NK-92 (cell line): Measurements from ENCODE around the gene ZNF281.

Experiments used
- DNase-seq: peaks from one replicate; lab custom pipeline; 2025; ENCODE audit not compliant: unreplicated experiment; lab: John Stamatoyannopoulos, UW

ZNF281 gene

DNA sequence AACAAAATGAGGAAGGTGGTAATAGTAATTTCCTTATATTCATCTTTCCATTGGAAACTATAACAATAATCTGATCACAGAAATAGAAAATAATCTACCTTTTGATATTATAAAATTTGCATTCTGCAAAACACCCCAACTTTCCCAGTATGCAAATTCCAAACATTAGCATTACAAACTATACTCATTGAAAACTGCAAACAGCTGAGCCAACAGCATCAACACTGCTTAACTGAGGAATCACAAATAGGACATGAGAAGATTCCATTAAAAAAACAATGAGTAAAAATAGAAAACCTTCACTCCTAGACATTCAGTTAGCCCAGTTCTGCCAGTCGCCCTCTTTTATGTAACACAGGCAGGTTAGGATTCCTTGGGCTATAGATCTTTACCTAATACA, 18.1 kb downstream of the ZNF281 start:
- no peak for DNase-seq

DNA sequence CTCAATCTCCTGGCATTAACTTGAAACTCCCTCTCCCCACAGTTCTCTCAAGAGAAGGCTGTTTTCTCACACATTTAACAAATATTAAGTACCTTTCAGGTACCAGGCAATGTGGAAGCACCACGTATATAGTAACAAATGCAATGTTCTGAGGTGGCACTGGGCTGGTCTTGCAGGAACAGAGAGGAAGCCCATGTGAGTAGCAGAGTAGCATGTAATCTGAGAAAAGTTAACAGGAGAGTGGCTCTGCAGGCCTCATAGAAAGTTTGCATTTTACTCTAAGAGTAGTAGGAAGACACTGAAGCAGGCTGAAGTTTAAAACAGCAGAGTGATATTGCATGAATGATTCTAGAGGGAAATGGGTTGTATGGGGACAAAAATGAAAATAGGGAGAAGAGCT, 21.0 kb downstream of the ZNF281 start:
- DNase-seq: no peak

DNA sequence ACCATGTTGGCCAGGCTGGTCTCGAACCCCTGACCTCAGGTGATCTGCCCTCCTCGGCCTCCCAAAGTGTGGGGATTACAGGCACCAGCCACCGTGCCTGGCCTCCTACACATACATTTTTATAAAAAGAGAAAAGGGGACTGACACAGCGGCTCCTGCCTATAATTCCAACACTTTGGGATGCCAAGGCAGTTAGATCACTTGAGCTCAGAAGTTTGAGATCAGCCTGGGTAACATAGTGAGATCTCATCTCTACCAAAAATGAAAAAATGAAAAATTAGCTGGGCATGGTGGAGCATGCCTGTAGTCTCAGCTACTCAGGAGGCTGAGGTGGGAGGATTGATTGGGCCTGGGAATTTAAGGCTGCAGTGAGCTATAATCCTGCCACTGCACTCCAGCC, 23.4 kb downstream of the ZNF281 start:
- no peak for DNase-seq

DNA sequence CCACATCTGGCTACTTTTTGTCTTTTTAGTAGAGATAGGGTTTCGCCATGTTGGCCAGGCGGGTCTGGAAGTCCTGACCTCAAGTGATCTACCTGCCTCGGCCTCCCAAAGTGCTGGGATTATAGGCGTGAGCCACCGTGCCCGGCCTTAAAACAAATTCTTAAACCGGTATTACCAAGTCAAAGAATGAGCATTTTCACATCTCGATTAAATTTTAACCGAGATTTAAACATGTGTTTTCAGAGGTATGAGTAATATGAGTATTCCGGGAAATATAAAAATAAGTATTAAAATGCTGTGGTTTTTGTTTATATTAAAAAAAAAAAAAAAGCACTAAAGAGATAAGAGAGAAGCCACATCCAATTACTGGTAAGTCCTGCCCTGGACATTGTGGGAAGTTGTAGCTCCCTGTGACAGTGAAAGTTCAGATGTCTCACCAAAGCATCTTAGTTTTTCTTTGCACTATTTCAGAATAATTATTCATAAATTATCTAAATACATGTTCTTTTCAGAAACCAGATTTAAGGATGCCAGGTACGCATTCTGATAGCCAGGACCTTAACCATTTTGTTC, 24.9 kb downstream of the ZNF281 start:
- no peak for DNase-seq

DNA sequence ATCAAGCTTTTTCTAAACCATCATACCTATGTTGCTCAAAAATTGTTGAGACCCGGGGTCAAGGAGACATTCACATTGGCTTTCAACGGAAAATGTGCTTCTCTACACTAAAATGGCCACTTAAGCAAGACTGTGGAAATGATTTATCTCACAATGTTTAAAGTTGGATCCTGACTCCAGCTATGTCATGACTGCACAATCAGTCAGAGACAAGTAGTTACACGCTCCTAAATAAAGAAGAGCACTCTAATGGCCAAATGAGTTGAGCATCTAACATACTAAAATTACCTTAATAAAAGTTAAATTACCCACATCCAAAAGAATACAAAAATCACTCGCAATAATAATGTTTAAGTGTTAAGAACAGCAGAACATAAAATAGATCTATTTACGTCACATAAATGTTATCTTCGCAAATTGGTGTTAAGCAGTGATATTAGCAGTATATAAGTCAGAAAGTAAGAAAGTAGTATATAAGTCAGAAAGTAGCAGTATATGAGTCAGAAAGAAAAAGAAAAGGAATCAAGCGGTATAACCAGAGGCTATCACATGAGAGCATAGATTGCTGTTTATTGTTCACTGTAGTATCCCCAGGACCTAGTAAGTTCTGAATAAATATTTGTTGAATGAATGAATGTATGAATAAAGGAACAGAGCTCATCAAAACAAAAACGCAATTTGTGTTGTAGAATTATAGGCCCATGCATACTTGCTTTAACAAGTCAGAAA, 28.4 kb downstream of the ZNF281 start:
- DNase-seq: no peak

DNA sequence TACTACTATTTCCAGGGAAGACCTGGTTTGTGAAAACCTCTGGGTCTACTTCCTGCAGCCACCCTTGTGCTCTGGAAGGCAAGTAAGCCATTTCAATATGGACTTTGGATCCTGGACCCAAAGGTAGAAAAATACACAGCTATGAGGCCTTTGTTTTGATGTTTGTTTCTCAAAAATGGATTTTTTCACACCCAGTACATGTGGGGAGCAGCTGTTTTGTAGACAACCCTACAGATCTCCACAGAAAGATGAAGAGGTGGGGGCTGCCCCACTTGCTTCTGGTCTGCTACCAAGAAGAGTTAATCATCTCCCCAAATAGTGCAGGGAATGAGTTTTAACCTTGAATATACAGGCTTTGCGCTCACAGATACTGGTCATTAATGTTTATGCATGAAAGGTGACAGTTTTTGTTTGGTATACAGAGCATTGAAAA, 29.2 kb downstream of the ZNF281 start:
- no peak for DNase-seq

DNA sequence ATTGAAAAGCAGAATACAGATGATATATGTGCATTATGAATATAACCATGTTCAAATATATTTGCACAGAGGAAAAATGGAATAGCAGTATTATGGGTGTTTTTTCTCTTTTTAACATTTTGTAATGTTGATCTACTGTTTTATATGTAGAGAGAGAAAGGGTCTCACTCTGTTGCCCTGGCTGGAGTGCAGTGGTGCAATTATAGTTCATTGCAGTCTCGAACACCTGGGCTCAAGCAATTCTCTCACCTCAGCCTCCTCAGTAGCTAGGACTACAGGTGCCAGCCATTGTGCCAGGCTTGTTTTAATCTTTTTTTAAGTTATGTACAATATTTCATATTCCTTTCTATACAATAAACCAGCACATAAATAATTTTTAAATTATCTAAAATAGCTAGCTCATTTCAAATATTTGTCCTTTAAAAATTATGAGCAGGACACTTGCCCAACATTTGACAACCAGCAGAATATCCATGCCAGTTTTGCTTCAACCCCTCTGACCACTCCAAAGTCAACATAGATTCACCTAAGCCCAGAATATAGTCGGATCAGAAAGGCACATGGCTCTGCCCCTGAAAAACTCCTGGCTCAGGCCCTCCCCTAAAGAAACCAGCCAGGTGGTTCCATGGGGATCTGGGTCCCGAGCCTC, 29.8 kb downstream of the ZNF281 start:
- no peak for DNase-seq

DNA sequence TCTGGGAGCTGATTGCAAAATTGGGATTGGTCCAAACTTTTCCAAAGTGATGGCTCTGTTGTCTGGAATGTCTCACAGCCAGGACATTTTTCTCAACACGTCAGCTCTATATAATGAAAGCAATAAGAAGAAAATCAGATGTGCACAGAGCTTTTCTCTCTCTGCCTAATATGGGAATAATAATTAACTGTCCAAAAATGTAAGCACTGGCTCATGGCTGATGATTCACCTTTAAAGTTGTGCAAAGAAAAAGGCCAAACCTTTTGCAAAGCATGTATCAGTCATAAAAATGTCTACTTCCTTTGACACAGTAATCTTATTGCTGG, 30.4 kb downstream of the ZNF281 start:
- no peak for DNase-seq

DNA sequence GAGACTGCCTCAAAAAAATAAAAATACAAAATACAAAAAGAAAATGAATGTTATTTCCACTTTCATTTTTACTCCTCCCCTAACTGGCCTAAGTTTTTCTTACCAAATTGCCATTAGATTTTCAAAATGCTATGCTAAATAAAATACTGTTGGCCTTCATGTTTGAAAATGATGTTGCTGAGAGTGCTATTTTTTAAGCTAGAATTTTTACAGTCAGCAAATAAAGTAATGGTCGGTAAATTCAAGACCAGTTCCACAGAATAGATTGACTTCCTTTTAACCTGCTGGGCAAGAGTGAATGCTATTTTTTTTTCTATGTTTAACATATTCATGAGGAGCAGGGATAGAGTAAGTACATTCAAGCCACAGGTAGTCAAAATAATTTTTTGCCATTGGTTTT, 31.7 kb downstream of the ZNF281 start:
- DNase-seq: no peak

DNA sequence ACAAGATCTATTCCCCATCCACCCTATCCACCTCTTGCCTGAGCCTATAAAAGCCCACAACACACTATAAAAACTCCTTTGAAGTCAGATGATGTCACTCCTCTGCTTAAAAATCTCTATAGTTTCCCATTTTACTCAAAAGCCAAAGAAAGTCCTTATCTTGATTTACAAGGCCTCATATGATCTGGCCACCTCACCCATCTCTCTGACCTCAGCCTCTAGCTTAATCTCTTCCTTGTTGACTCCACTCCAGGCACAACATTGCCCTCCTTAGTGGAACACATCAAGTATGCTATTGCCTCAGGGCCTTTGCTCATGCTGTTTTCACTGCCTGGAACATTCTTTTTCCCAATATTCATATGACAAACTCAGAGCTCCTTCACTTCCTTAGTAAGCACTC, 33.3 kb downstream of the ZNF281 start:
- no peak for DNase-seq

DNA sequence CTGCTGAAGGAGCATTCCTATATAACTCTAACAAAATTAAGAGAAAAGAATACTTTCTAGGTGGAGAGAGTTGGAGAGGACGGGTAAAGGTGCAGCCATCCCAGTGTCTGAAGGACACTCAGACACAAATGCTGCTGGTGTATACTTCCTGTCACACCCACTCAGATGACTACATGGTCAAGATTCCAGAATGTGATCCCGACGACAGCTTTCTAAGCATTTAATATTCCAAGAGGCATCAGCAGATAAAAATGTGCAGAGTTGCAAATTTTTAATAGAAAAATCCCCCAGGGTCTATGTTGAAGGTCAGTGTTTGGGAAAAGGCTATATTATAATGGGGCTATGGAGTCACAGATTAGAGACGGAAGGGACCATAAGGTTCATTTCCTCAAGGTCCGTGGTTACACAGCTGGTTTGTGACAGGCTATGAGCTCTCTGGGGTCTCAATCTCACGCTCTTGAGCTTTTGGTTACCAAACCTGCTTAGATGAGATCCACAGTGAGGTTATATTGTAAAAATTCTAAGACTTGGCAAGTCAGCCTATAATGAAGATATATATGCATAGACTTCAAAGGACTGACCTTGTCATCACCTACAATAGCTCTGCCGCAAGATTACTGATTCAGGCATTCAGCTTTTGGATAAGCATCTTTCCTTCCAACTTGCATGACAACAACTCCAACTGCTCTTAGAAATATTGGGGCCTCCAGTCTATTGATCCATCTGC, 35.1 kb downstream of the ZNF281 start:
- DNase-seq: no peak

DNA sequence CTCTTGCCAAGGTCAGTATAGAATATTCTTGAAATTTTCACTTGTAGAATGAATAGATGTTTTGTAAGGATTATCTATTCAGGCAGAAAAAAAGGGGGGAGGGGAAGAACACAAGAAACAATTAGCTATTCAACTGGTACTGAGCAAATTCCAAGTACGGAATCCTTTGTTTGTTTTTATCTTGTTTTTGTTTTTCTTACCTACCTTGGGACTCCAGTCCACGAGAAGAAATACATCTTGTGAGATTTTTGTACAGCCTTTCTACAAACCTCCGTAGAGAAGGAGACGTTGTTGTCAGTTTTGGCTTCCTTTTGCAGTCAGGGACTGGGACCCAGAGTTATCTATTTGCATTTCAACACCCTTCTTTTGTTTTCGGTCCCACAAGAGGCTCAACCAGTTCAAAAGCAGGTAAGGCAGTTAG, 36.0 kb downstream of the ZNF281 start:
- no peak for DNase-seq

DNA sequence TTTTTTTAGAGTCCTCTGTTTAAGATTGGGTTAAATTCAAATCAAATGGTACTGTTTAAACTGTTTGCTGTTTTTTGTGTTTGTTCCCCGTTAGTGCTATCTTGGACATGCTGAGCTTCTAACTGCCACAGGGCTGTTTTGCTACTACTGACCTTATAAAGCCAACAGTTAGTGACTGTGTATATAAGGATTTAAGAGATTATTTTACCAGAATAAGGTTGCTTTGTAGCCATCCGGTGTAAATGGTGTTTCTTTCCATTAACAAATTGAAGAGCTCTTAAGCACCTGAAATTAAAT, 37.0 kb downstream of the ZNF281 start:
- no peak for DNase-seq

DNA sequence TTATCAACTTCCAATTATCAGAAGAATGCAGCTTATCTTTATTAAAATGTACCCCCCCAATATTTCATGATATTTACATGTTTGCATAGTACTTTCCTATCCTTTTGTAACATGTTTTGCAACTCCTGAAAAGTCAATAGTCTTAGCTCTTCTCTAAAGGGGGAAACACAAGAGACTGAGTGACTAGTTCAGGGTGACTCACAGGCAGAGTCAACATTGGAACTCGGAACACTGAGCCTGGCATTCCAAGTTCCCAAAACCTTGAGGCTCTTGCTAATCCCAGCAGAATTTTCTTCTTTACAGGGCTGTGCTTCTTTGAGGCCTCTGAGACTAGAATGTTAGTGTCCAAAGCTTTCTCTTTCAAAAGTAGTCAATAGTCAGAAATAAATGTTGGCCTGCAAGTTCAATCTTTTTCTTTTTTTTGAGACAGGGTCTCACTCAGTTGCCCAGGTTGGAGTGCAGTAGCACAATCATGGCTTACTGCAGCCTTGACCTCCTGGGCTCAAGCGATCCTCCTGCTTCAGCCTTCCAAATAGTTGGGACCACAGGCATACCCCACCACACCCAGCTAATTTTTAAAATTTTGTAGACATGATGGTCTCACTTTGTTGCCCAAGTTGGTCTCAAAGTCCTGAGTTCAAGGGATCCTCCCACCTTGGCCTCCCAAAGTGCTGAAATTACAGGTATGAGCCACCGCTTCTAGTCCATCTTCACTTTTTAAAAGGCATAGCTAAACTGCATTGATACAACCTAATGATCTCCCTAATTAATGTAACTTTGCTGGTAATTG, 37.5 kb downstream of the ZNF281 start:
- no peak for DNase-seq

DNA sequence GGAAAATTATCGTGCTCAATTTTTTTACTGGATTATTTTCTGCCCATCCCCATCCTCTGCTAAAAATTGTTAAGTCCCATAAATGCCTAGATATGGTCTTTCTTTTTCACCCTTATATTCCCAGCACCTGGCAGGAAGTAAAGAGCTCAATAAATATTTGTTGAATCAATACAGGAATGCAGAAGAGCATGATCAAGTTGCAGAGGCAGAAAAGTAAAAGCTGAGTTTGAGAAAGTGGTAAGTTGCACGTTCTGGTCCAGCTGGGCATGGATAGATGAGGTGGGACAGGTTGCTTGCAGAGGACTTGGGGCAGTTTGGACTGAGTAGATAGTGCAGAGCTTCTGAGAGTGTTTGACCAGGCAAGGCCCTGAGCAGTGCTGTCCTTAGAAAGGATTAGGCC, 40.1 kb downstream of the ZNF281 start:
- no peak for DNase-seq

DNA sequence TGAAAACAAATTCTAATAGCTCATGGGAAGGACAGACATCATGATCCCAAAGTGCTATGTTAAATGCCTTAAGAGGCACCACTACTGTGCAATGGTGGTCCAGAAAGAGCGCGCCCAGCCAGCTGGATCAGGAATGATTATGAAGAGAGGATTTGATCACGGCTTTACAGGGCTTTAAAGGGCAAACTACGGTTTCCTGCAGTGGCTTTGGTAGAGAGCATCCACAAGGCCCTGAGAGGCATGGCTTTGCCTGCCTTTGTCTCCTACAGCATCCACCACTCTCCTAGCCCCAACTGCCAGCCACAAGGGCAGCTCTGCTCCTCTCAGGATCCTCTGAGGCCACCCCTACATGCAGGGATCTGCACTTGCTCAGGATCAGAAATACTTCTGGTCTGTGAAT, 40.7 kb downstream of the ZNF281 start:
- DNase-seq: no peak

DNA sequence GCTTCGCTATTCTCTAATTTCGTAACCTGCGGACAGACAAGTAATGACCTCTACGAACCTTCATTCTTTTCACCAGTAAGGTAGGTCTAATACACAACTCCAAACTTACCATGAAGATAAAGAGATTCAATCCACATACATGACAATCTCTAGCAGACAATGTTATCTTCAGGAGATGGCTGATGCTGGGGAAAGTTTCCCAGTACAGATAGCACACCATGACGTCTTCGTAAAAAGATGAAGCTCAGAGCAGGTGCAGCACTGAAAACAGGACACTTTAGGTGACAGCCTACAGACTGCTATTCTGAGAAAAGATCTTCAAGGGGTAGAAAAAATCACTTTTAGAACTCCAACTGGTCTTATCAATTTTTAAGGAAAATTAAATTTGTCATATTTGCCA, 41.3 kb downstream of the ZNF281 start:
- no peak for DNase-seq

DNA sequence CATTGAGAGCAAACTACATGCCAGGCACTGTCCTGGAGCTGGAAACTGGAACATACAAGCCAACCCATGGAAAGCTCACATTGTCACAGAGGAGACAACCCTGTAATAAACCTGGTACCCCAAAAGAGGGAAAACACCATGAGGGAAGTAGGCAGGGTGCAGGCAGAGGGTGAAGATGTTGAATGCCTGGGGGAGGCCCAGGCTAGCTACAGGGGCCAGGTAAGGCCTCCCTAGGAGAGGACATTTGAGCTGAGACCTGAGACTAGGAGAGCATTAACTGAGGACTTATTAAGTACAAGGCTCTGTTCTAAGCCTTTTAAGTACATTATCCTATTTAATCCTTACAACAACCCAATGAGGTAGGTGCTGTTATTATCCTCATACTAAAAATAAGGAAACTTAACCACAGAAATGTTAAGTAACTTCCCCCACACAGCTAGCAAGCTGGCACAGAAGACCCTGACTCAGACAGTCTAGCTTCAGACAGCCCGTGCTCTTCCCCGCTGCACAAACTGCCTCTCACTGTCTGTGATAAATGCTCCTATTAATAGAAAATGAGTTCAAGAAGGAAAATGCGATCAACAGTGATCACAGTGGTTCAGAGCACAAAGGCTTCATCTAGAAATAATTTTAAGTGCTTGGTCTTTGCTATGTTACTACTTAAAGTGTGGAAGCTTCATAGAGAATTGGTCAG, 41.8 kb downstream of the ZNF281 start:
- DNase-seq: no peak

DNA sequence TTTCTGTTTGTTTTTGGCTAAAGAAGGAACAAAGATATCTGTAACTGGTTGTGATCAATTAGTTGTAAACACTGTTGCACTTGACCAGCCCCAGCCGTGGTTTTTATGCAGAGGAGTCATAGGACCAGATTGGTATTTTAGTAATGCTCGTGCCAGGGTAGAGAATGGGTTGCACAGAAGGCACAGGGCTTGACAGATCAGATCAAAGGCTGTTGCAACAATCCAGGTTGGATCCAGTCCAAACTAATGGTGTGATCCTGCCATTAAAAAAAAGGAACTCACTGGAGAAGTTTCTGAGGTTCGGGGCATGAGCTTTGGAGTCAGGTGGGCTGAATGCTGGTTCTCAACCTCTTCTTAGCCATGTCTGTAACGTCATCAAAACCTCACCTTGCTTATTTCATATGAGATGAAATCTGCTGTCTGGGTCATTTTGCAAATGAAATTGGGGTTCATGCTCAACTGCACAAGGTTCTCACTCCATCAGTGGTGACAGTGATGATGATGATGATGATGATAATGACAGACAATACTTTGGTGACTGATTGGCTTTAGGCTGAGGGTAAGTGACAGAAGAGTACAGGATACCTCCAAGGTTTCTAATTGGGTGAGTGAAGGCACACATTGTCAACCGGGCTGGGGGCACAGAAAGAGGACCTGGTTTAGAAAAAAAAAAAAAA, 43.1 kb downstream of the ZNF281 start:
- no peak for DNase-seq

DNA sequence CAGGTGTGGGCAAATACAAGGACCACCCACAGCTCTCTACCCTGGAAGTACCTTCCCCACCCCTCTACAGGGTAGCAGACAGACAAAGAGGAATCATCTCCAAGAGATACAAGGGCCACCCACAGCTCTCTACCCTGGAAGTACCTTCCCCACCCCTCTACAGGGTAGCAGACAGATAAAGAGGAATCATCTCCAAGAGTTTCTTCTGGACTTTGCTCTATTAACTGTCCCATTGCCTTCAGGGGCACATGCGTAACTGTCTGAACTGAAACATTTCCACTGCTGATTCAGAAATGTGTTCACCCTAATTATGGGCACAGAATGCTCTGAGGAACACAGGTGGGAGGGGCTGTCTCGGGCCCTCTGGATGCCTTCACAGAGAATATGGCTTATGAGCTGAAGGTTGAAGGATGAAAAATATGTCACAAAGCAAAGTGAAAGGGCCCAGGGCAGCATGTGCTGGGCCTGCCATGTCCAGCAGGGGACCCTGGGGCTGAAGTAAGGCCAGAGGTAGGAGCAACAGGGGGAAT, 43.9 kb downstream of the ZNF281 start:
- DNase-seq: no peak
